Measurements from ENCODE around the gene PDCL3. TPM values are rescaled to one million over a fixed set of nuclear protein-coding genes. Genes with fewer than 3 reads are reported as not detected.

PDCL3 gene
- total and polyA plus RNA-seq, 2 experiments from 2014 or later: 28.1 to 72.4 TPM

DNA sequence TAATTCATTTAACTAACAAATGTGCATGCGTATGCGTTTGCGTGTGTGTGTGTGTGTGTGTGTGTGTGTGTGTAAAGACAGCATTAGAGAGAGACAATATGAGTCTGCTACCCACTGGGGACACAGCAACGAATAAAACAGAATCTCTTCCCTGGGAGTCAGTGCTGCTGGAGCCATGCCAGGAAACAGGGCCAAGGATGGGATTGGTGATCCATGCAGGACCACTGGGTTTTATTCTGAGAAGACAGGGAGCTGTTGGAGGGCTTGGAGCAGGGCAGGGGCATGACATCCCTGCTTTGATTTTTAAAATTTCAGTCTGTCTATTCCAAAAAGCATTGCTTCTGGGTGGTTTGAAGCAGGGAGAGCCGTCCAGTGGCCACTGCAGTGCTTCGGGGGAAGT lies 62.9 kb downstream of the PDCL3 start:
- peaks cover 6% of the 10 kb centered on the region for H3K4me1 Mint-ChIP-seq
- peaks cover 13% of the 10 kb centered on the region for H3K9me3 Mint-ChIP-seq
- Histone ChIP-seq H3K27ac (ENCODE audit: low read depth) (no peak overlapping the region), H3K79me2 (replicated peaks; ENCODE audit: insufficient read depth) (no peaks in the 10 kb centered on the region), H3K4me2 (no peak overlapping the region), H3K27me3 (ENCODE audit: insufficient read depth) (no peaks in the 10 kb centered on the region), H4K20me1 (replicated peaks; ENCODE audit: insufficient read depth) (no peaks in the 10 kb centered on the region), H3K36me3 (ENCODE audit: insufficient read depth) (no peaks in the 10 kb centered on the region), H3K4me3 (no peak overlapping the region), H3F3A (replicated peaks; ENCODE audit: low read depth) (no peaks in the 10 kb centered on the region), H3K9me2 (ENCODE audit: insufficient read depth) (no peaks in the 10 kb centered on the region), H3K4me1 (ENCODE audit: insufficient read depth) (no peaks in the 10 kb centered on the region; the same call in 1 of the 2 replicates), H2AFZ (no peak overlapping the region)
- H3K27ac Mint-ChIP-seq: no peak overlapping the region
- H3K4me3 Mint-ChIP-seq: no peak overlapping the region
- peaks cover 11% of the 10 kb centered on the region for H3K27me3 Mint-ChIP-seq (ENCODE audit: insufficient read depth, low read depth, poor library complexity)
- DNase-seq (ENCODE audit: low spot score) (no peak), ATAC-seq (no peak)
- H3K36me3 Mint-ChIP-seq (ENCODE audit: low read depth): 0 out of 3 replicates have a peak, but pooled peaks cover 3% of the 10 kb centered on the region
- no peak for TF ChIP-seq EZH2 (IDR thresholded peaks at IDR 0.05; ENCODE audit: low read depth, unreplicated experiment)
- TF ChIP-seq, protein P1, sequence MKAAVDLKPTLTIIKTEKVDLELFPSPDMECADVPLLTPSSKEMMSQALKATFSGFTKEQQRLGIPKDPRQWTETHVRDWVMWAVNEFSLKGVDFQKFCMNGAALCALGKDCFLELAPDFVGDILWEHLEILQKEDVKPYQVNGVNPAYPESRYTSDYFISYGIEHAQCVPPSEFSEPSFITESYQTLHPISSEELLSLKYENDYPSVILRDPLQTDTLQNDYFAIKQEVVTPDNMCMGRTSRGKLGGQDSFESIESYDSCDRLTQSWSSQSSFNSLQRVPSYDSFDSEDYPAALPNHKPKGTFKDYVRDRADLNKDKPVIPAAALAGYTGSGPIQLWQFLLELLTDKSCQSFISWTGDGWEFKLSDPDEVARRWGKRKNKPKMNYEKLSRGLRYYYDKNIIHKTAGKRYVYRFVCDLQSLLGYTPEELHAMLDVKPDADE (IDR thresholded peaks at IDR 0.05): no peak
- TF ChIP-seq EZH2phosphoT487 (IDR thresholded peaks at IDR 0.05; ENCODE audit: unreplicated experiment): no peak
- TF ChIP-seq, protein P2, sequence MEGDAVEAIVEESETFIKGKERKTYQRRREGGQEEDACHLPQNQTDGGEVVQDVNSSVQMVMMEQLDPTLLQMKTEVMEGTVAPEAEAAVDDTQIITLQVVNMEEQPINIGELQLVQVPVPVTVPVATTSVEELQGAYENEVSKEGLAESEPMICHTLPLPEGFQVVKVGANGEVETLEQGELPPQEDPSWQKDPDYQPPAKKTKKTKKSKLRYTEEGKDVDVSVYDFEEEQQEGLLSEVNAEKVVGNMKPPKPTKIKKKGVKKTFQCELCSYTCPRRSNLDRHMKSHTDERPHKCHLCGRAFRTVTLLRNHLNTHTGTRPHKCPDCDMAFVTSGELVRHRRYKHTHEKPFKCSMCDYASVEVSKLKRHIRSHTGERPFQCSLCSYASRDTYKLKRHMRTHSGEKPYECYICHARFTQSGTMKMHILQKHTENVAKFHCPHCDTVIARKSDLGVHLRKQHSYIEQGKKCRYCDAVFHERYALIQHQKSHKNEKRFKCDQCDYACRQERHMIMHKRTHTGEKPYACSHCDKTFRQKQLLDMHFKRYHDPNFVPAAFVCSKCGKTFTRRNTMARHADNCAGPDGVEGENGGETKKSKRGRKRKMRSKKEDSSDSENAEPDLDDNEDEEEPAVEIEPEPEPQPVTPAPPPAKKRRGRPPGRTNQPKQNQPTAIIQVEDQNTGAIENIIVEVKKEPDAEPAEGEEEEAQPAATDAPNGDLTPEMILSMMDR (conservative IDR thresholded peaks at IDR 0.05; ENCODE audit: low read depth in 2 of 2): no peak
- no peak for TF ChIP-seq ZNF331 (CRISPR knock-in tag; IDR thresholded peaks at IDR 0.05; ENCODE audit: low read depth)
- no peak for TF ChIP-seq NANOG (IDR thresholded peaks at IDR 0.05; ENCODE audit: borderline replicate concordance)
- no peak for TF ChIP-seq POLR2AphosphoS5 (IDR thresholded peaks at IDR 0.05; ENCODE audit: low read depth)
- no peak for TF ChIP-seq STAT1 (IDR thresholded peaks at IDR 0.05; ENCODE audit: unreplicated experiment)
- TF ChIP-seq ZNF114 (CRISPR knock-in tag; IDR thresholded peaks at IDR 0.05): no peak
- TF ChIP-seq, protein P3, sequence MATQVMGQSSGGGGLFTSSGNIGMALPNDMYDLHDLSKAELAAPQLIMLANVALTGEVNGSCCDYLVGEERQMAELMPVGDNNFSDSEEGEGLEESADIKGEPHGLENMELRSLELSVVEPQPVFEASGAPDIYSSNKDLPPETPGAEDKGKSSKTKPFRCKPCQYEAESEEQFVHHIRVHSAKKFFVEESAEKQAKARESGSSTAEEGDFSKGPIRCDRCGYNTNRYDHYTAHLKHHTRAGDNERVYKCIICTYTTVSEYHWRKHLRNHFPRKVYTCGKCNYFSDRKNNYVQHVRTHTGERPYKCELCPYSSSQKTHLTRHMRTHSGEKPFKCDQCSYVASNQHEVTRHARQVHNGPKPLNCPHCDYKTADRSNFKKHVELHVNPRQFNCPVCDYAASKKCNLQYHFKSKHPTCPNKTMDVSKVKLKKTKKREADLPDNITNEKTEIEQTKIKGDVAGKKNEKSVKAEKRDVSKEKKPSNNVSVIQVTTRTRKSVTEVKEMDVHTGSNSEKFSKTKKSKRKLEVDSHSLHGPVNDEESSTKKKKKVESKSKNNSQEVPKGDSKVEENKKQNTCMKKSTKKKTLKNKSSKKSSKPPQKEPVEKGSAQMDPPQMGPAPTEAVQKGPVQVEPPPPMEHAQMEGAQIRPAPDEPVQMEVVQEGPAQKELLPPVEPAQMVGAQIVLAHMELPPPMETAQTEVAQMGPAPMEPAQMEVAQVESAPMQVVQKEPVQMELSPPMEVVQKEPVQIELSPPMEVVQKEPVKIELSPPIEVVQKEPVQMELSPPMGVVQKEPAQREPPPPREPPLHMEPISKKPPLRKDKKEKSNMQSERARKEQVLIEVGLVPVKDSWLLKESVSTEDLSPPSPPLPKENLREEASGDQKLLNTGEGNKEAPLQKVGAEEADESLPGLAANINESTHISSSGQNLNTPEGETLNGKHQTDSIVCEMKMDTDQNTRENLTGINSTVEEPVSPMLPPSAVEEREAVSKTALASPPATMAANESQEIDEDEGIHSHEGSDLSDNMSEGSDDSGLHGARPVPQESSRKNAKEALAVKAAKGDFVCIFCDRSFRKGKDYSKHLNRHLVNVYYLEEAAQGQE (IDR thresholded peaks at IDR 0.05; ENCODE audit: unreplicated experiment): no peak
- TF ChIP-seq, protein P4, sequence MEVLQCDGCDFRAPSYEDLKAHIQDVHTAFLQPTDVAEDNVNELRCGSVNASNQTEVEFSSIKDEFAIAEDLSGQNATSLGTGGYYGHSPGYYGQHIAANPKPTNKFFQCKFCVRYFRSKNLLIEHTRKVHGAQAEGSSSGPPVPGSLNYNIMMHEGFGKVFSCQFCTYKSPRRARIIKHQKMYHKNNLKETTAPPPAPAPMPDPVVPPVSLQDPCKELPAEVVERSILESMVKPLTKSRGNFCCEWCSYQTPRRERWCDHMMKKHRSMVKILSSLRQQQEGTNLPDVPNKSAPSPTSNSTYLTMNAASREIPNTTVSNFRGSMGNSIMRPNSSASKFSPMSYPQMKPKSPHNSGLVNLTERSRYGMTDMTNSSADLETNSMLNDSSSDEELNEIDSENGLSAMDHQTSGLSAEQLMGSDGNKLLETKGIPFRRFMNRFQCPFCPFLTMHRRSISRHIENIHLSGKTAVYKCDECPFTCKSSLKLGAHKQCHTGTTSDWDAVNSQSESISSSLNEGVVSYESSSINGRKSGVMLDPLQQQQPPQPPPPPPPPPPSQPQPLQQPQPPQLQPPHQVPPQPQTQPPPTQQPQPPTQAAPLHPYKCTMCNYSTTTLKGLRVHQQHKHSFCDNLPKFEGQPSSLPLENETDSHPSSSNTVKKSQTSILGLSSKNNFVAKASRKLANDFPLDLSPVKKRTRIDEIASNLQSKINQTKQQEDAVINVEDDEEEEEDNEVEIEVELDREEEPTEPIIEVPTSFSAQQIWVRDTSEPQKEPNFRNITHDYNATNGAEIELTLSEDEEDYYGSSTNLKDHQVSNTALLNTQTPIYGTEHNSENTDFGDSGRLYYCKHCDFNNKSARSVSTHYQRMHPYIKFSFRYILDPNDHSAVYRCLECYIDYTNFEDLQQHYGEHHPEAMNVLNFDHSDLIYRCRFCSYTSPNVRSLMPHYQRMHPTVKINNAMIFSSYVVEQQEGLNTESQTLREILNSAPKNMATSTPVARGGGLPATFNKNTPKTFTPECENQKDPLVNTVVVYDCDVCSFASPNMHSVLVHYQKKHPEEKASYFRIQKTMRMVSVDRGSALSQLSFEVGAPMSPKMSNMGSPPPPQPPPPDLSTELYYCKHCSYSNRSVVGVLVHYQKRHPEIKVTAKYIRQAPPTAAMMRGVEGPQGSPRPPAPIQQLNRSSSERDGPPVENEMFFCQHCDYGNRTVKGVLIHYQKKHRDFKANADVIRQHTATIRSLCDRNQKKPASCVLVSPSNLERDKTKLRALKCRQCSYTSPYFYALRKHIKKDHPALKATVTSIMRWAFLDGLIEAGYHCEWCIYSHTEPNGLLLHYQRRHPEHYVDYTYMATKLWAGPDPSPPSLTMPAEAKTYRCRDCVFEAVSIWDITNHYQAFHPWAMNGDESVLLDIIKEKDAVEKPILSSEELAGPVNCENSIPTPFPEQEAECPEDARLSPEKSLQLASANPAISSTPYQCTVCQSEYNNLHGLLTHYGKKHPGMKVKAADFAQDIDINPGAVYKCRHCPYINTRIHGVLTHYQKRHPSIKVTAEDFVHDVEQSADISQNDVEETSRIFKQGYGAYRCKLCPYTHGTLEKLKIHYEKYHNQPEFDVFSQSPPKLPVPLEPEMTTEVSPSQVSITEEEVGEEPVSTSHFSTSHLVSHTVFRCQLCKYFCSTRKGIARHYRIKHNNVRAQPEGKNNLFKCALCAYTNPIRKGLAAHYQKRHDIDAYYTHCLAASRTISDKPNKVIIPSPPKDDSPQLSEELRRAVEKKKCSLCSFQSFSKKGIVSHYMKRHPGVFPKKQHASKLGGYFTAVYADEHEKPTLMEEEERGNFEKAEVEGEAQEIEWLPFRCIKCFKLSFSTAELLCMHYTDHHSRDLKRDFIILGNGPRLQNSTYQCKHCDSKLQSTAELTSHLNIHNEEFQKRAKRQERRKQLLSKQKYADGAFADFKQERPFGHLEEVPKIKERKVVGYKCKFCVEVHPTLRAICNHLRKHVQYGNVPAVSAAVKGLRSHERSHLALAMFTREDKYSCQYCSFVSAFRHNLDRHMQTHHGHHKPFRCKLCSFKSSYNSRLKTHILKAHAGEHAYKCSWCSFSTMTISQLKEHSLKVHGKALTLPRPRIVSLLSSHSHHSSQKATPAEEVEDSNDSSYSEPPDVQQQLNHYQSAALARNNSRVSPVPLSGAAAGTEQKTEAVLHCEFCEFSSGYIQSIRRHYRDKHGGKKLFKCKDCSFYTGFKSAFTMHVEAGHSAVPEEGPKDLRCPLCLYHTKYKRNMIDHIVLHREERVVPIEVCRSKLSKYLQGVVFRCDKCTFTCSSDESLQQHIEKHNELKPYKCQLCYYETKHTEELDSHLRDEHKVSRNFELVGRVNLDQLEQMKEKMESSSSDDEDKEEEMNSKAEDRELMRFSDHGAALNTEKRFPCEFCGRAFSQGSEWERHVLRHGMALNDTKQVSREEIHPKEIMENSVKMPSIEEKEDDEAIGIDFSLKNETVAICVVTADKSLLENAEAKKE (CRISPR knock-in tag; IDR thresholded peaks at IDR 0.05): no peak
- no peak for TF ChIP-seq CREB1 (CRISPR knock-in tag; IDR thresholded peaks at IDR 0.05; ENCODE audit: low read depth)
